Stimulated activated naive CD8-positive, alpha-beta T cell treated with anti-CD3 and anti-CD28 coated beads, Interleukin-15, Interleukin-2, amounts not matched to agents 100 ng/mL and 50 ng/mL, for 24 hours (primary cell): ENCODE results near the gene ZNF20.
A peak's percentile ranks its signal among the peaks of the same experiment; 100 is the strongest.

ENCODE experiments used
- H3K27ac Mint-ChIP-seq: one replicate; pipeline ENCODE4 v1.8.0; 2021; ENCODE audit warnings: mild to moderate bottlenecking, mixed read lengths
- H3K27me3 Mint-ChIP-seq: one replicate; pipeline ENCODE4 v1.8.0; 2021; ENCODE audit warnings: mixed read lengths
- H3K36me3 Mint-ChIP-seq: one replicate; pipeline ENCODE4 v1.8.0; 2021; ENCODE audit warnings: low read depth, mixed read lengths
- H3K4me1 Mint-ChIP-seq: one replicate; pipeline ENCODE4 v1.8.0; 2021; ENCODE audit warnings: low read depth, mixed read lengths
- H3K4me3 Mint-ChIP-seq: one replicate; pipeline ENCODE4 v1.8.0; 2021; ENCODE audit warnings: mild to moderate bottlenecking, mixed read lengths
- H3K9me3 Mint-ChIP-seq: one replicate; pipeline ENCODE4 v1.8.0; 2021; ENCODE audit warnings: mixed read lengths

The ZNF20 gene

DNA sequence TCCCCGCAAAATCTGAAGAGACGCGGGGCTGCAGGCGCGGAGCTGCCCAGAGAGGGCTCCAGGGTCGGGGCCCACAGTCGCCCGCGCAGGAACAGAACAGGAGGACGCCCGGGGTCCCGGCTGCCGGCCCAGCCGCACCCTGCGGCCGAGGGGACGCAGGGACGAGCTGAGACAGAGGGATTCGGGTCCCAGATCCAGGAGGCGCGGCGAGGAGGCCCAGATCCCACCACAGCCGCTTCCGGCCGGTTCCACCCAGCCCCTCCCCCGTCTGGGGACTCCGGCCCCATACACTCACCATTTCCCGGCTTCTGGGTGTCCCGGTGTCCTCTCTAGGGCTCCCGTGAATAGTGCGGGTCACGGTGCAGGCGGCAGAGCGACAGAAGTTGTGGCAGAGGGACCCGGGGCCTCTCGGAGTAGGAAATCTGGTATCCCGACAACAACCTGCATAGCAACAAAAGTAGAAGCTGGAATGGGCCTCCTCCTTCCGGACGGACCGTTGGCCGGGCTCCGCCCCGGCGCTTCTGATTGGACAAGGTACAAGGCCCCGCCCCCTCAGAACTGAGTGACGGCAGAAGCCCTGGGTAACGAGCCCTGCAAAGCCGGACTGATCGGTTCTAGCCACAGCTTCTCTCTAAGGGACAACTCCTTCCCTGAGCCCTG is at the start of gene ZNF20:
ZNF20 (minus strand) TSS at position 466 of the 660 bp plus-strand sequence; CDS start at position 298, 168 bp downstream.
- Mint-ChIP-seq H3K4me1 (peaks cover 36% of the 10 kb centered on the region), H3K27ac (no peak within 1 kb of the TSS), H3K9me3 (peaks cover under 1% of the 10 kb centered on the region), H3K4me3 (peak within 1 kb of the TSS; percentile 90), H3K36me3 (peaks cover 17% of the 10 kb centered on the region), H3K27me3 (no peaks in the 10 kb centered on the region)

DNA sequence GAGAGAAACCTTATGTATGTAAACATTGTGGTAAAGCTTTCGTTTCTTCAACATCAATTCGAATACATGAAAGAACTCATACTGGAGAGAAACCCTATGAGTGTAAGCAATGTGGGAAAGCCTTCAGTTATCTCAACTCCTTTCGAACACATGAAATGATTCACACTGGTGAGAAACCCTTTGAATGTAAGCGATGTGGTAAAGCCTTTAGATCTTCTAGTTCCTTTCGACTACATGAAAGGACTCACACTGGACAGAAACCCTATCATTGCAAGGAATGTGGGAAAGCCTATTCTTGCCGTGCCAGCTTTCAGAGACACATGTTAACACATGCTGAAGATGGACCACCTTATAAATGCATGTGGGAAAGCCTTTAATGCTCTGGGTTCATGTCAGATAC is 47.5 kb upstream of the ZNF20 start:
- Mint-ChIP-seq H3K9me3 (peaks cover 52% of the 10 kb centered on the region), H3K4me1 (peaks cover 4% of the 10 kb centered on the region), H3K4me3 (no peak overlapping the region), H3K36me3 (peaks cover 94% of the 10 kb centered on the region), H3K27ac (no peak overlapping the region), H3K27me3 (no peaks in the 10 kb centered on the region)

DNA sequence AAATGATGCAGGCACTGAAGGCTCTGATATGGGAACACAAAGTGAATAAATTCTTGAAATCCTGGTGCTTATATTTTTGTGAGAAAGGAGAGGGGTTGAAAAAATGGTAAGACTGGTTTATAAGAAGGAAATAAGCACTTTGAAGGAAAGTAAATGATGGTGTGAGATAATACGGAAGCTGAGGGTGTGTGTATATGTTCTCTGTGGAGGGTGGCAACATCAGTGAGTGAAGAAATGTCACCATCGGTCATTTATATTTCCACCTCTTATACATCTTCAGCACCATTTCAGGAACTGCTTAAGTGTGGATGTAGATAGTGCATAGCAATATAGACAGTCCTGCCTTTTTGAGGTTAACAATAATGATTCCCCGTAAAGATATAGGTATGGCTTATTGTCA is 40.2 kb upstream of the ZNF20 start:
- no peak overlapping the region for H3K4me3 Mint-ChIP-seq
- H3K27ac Mint-ChIP-seq: no peak overlapping the region
- no peaks in the 10 kb centered on the region for H3K27me3 Mint-ChIP-seq
- peaks cover 26% of the 10 kb centered on the region for H3K4me1 Mint-ChIP-seq
- H3K9me3 Mint-ChIP-seq: peaks cover 24% of the 10 kb centered on the region
- peaks cover 91% of the 10 kb centered on the region for H3K36me3 Mint-ChIP-seq

DNA sequence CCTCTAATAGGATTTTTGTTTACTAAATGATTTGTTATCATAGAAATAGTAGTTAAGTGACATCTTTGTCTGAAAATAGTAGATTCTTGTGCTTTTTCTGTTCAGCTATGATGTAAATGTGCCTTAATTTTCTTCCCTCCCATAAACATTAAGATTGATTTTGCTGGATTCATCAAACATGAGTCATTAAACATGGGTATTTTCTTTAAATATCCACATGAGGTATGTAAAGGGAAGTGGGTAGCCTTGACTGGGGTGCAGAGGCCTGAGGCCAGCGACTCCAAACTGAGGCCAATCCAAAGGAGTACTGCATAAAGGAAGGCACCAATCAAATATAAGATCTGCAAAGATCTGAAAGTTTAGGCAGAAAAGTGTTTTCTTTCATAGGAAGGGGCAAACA is 26.5 kb upstream of the ZNF20 start:
- H3K9me3 Mint-ChIP-seq: no peaks in the 10 kb centered on the region
- peaks cover 47% of the 10 kb centered on the region for H3K4me1 Mint-ChIP-seq
- peaks cover 34% of the 10 kb centered on the region for H3K36me3 Mint-ChIP-seq
- no peak overlapping the region for H3K4me3 Mint-ChIP-seq
- peak overlapping the region; percentile 72 for H3K27ac Mint-ChIP-seq
- no peaks in the 10 kb centered on the region for H3K27me3 Mint-ChIP-seq

DNA sequence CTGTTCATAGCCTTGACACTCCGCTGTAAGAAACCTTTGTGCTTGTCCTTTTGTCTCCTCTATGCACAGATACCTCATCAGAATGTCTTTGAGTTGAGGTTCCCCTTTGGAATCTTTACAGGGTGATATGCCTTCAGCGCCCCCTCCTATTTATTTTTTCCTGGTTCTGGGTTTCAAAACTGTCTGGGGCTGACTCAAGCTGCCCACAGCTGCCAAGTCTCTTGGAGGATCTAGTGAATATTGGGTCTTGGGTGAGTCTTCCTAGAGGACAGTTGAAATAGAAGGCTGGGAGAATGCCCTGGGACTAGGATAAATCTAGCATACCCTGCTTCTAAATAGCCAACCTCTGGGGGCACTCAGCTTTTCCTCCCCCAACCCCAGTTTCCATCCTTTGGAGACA is 23.7 kb upstream of the ZNF20 start:
- H3K27ac Mint-ChIP-seq: peak overlapping the region; percentile 99
- no peaks in the 10 kb centered on the region for H3K9me3 Mint-ChIP-seq
- H3K27me3 Mint-ChIP-seq: no peaks in the 10 kb centered on the region
- peak overlapping the region; percentile 99 for H3K4me3 Mint-ChIP-seq
- H3K36me3 Mint-ChIP-seq: peaks cover 18% of the 10 kb centered on the region
- H3K4me1 Mint-ChIP-seq: peaks cover 47% of the 10 kb centered on the region

DNA sequence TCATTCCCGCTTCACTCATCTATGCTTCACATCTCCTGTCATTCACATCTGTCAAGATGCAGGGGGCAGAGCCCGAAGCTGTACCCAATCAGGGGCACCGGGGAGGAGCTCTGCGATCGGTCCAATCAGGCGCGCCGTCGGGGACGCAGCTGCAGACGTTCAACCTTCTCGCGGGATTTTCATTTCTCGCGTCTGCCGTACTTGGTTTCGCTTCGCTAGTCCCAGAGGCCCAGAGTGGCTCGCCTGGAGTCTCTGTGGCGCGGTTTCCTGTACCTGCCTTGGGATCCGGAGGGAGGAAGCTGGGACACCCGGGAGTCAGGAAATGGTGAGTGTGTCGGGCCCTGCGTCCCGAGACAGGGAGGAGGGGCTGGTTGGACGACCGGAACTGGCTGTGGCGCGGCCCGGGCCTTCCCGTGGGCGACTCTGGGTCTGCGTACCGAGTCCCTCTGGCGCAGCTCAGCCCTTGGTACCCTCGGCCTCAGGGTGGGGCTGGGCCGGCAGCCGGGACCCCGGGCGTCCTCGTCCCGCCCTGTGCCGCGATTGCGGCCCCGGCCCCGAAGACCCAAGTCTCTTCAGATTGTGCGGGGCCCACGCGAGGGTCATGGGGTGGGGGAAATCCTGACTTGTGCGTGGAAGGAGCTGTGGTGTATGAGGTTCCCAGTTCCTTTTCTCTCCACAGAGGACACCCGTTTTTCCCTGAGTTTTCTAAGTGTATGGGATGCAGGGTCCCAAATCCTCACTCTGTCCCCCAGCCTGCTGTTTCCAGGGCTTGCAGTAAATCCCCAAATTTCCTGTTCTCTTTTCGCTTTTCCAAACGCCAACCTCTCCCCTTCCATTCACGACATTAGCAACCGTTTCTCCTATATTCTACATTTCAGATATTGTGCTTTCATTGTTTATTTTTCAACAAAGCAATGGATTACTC is 23.0 kb upstream of the ZNF20 start, which contains the start of gene ZNF136:
ZNF136 (plus strand) TSS at position 215 of the 925 bp plus-strand sequence; CDS start at position 323, 108 bp downstream.
- Mint-ChIP-seq H3K27me3 (no peaks in the 10 kb centered on the region), H3K27ac (peak within 1 kb of the TSS; percentile 99), H3K4me1 (peaks cover 47% of the 10 kb centered on the region), H3K4me3 (peak within 1 kb of the TSS; percentile 99), H3K9me3 (no peaks in the 10 kb centered on the region), H3K36me3 (peaks cover 16% of the 10 kb centered on the region)

DNA sequence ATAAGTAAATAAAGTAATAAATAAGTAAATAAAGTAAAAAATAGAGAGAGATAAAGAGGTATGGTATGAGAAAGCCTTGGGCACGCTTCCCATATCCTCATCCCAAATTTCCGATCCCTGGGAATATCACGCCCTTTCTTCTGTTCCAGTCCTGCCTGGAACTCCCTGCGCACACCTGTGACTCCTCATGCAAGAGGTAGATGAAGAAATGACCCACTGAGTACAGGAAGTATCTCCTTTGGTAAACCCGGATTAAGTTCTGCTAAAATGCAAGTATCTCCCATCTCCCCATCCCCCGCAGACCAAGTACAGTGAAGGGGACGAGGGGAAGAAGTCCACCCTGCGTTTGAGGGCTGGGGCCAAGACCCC is 22.3 kb upstream of the ZNF20 start:
- H3K9me3 Mint-ChIP-seq: no peaks in the 10 kb centered on the region
- H3K4me1 Mint-ChIP-seq: peaks cover 43% of the 10 kb centered on the region
- no peaks in the 10 kb centered on the region for H3K27me3 Mint-ChIP-seq
- H3K4me3 Mint-ChIP-seq: peak overlapping the region; percentile 99
- H3K36me3 Mint-ChIP-seq: peaks cover 16% of the 10 kb centered on the region
- H3K27ac Mint-ChIP-seq: peak overlapping the region; percentile 96

DNA sequence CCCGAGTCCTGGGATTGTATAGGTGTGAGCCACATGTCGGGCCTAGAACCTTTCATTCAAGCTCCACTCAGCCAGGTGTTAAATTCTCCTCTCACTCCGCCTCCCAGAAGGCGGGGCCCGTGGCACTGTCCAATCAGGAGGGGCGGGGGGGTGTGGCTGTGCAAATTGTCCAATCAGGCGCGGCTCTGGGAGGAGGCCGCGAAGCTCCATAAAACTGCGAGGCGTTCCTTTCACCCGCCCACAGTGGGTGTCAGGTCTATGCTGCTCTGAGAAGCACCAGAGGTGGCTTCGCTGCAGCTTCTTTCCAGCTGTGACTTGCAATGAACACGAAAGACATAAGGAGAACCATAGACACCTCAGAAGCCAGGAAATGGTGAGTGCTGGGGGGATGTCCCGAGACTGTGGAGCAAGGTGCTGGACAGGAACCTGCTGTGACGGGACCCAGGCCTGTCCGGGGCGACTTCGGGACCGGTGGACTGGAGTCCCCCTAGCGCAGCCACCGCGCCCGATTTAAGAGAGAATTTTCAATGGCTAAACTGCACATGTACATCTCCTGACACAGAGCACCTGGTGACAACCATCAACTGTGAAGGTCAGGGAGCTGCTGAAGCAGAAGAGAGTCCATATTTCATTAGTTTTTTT is 19.7 kb upstream of the ZNF20 start:
- no peak overlapping the region for H3K4me3 Mint-ChIP-seq
- no peaks in the 10 kb centered on the region for H3K9me3 Mint-ChIP-seq
- peaks cover 30% of the 10 kb centered on the region for H3K4me1 Mint-ChIP-seq
- H3K27me3 Mint-ChIP-seq: peaks cover 4% of the 10 kb centered on the region
- no peak overlapping the region for H3K27ac Mint-ChIP-seq
- peaks cover 11% of the 10 kb centered on the region for H3K36me3 Mint-ChIP-seq

DNA sequence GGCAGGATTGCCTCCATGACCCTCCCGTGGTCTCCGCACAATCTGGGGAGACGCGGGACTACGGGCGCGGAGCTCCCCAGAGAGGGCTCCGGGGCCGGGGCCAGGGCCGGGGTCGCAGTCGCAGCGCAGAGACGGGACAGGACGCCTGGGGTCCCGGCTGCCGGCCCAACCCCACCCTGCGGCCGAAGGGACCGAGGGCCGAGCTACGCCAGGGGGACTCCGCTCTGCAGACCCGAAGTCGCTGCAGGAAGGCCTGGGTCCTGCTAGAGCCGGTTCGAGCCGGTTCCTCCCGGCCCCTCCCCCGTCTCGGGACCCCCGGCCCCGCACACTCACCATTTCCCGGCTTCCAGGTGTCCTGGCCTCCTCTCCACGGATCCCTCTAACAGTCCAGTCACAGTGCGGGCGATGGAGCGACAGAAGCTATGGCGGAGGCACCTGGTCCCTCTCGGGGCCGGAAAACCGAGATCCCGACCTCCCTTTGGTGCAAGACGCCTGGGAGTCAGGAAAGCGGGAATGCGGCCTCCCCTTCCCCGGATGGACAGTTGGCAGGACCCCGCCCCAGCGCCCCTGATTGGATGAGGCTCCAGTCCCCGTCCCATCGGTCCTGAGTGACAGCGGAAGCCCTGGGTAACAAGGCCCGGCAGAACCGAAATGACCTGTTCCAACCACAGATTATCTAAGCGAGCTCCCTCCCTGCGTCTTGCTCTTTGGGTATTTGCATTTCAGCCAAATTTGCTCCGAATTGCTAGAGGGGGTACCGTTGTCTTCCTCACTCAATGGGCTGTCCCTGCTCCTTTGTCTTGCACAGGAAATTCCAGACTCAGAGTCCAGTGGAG is 16.3 kb upstream of the ZNF20 start, which contains the start of gene ZNF625:
ZNF625 (minus strand) TSS at position 512 of the 836 bp plus-strand sequence; CDS start at position 336, 176 bp downstream.
- H3K4me1 Mint-ChIP-seq: peaks cover 10% of the 10 kb centered on the region
- H3K27ac Mint-ChIP-seq: peak within 1 kb of the TSS; percentile 72
- H3K4me3 Mint-ChIP-seq: peak within 1 kb of the TSS; percentile 87
- peaks cover 4% of the 10 kb centered on the region for H3K27me3 Mint-ChIP-seq
- H3K9me3 Mint-ChIP-seq: no peaks in the 10 kb centered on the region
- peaks cover 7% of the 10 kb centered on the region for H3K36me3 Mint-ChIP-seq

DNA sequence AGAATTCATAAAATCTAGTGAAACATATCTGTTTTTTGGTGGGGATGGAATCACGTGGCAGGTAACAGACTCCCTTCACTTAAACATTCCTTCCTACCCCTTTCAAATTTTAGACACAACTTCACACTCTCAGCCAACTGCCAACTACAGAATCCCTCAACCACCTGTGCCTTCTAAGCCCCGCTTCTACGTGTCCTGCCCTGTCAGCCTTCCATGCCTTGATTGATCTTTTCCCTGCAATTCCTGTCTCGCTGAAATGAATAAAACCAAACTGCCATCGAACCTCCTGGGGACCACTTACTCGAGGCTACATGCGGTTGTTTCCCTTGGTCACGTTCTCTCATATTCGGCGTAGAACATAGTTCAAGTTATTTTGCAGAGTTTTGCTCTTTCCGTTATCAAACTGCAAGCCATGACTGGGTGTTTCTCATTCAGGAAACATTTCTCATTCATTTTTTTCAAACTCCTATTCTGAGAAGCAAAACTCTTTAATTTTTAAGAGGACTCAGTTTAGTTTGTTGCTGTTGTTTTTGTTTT is 15.2 kb upstream of the ZNF20 start:
- Mint-ChIP-seq H3K27me3 (peaks cover 4% of the 10 kb centered on the region), H3K27ac (no peak overlapping the region), H3K9me3 (no peaks in the 10 kb centered on the region), H3K36me3 (peaks cover 13% of the 10 kb centered on the region), H3K4me3 (peak overlapping the region; percentile 87), H3K4me1 (peaks cover 10% of the 10 kb centered on the region)

DNA sequence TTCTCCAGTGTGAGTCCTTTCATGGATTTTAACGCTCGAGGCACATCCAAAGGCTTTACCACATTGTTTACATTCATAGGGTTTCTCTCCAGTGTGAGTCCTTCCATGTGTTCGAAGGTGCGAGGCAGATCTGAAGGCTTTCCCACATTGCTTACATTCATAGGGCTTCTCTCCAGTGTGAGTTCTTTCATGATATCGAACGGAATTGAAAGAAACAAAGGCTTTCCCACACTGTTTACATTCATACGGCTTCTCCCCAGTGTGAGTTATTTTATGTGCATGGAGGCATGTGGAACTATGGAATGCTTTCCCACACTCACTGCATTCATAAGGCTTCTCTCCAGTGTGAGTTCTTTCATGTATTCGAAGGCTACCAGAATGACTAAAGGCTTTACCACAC is 5.2 kb upstream of the ZNF20 start:
- Mint-ChIP-seq H3K4me1 (peaks cover 11% of the 10 kb centered on the region), H3K4me3 (no peak overlapping the region), H3K9me3 (peaks cover 21% of the 10 kb centered on the region), H3K27me3 (no peaks in the 10 kb centered on the region), H3K27ac (no peak overlapping the region), H3K36me3 (peaks cover 35% of the 10 kb centered on the region)

DNA sequence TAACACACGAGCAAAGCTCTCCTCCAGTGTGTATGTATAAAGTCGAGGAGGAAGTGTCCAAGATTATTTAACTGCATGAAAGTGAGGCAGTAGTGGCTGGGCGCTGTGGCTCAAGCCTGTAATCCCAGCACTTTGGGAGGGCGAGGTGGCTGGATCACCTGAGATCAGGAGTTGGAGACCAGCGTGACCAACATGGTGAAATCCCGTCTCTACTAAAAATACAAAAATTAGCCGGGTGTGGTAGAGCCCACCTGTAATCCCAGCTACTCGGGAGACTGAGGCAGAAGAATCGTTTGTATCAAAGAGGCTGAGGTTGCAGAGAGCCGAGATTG is 1.2 kb upstream of the ZNF20 start:
- Mint-ChIP-seq H3K4me3 (peak overlapping the region; percentile 90), H3K4me1 (peaks cover 36% of the 10 kb centered on the region), H3K36me3 (peaks cover 21% of the 10 kb centered on the region), H3K27ac (no peak overlapping the region), H3K9me3 (peaks cover 14% of the 10 kb centered on the region), H3K27me3 (no peaks in the 10 kb centered on the region)

DNA sequence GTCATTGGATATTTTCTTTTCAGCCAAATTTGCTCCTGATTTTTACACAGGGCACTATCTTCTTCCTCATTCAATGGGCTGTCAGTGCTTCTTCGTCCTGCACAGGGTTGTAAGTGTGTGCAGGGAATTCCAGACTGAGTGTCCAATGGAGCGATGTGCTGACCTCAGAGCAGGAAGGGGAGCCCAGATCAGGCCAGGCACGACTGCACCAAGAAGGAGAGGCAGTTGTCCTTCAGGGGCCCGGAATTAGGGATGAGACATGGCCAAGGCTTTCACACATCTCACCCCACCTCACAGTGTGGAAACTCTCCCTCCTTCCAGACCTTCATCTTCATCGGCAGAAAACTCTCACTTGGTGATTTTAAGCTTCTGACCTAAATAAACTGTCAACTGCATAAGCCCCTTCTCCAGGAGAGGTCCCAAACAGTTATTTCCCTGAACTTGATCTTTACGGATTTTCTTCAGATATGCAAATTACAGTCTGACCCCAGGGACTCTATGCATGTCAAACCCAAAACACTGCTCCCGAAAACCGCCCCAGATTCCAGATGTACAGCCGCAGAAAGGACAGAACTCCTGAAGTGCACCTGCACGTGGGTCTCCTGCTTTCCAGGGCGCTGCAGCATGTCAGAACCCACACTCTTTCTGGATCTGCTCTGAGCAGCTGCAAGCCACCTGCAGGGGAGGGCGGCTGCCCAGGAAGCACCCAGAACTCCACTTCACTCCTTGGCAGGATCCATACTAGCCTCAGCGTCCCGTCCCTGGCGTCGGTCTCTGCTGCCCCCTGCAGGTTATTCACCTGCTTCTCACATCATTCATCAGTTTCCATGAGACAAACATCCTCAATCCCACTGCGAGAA is 625 bp upstream of the ZNF20 start:
- no peak overlapping the region for H3K27ac Mint-ChIP-seq
- no peaks in the 10 kb centered on the region for H3K27me3 Mint-ChIP-seq
- peaks cover 17% of the 10 kb centered on the region for H3K36me3 Mint-ChIP-seq
- peak overlapping the region; percentile 90 for H3K4me3 Mint-ChIP-seq
- H3K4me1 Mint-ChIP-seq: peaks cover 36% of the 10 kb centered on the region
- peaks cover 8% of the 10 kb centered on the region for H3K9me3 Mint-ChIP-seq
